Neuron (in vitro differentiated cells): ENCODE results near the gene MPP7.

Experiments
- H2AFZ ChIP-seq: one replicate; pipeline ENCODE4 v1.6.1; 2013; ENCODE audit warnings: low read depth, mild to moderate bottlenecking, inconsistent platforms, low read length, moderate library complexity
- H3K27me3 ChIP-seq: one replicate; pipeline ENCODE4 v1.6.1; 2013; ENCODE audit warnings: low read length; ENCODE audit not compliant: insufficient read depth
- H3K36me3 ChIP-seq: one replicate; pipeline ENCODE4 v1.6.1; 2013; ENCODE audit warnings: low read length; ENCODE audit not compliant: insufficient read depth
- H3K4me1 ChIP-seq: one replicate; pipeline ENCODE4 v1.6.1; 2013; ENCODE audit warnings: low read length; ENCODE audit not compliant: insufficient read depth
- H3K4me3 ChIP-seq: 2 replicates; pipeline ENCODE4 v1.5.1; 2013; ENCODE audit warnings: mild to moderate bottlenecking, low read length, moderate library complexity
- H3K9me3 ChIP-seq: one replicate; pipeline ENCODE4 v1.6.1; 2013; ENCODE audit warnings: low read length

Gene MPP7

DNA sequence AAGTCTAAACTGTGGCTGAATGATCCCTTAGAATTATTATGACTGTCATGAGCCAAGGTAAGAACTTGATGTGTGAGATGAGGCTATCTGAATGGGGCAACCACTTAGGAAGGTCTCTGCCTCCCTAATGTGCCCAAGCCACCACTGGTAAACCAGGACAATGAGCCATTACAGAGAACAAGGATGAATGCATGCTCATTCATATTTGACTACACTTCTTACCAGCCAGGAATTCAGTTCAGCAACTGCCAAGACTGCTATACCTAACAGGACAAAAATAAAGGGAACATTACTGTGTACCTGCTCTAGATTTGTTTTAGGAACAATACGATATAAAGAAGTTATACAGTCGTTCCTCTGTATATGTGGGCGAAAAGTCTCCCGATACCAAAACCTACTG is 23.0 kb downstream of the MPP7 start:
- Histone ChIP-seq H3K36me3 (no peaks in the 10 kb centered on the region), H3K4me3 (no peak overlapping the region), H3K27me3 (no peaks in the 10 kb centered on the region), H3K9me3 (no peaks in the 10 kb centered on the region), H2AFZ (no peak overlapping the region), H3K4me1 (peaks cover 4% of the 10 kb centered on the region)

GRCh38 chr10:28278842-28279241 is 24.0 kb downstream of the MPP7 start:
- Histone ChIP-seq H3K9me3 (no peaks in the 10 kb centered on the region), H3K4me1 (peaks cover 4% of the 10 kb centered on the region), H3K27me3 (no peaks in the 10 kb centered on the region), H3K36me3 (no peaks in the 10 kb centered on the region), H2AFZ (no peak overlapping the region), H3K4me3 (no peak overlapping the region)

DNA sequence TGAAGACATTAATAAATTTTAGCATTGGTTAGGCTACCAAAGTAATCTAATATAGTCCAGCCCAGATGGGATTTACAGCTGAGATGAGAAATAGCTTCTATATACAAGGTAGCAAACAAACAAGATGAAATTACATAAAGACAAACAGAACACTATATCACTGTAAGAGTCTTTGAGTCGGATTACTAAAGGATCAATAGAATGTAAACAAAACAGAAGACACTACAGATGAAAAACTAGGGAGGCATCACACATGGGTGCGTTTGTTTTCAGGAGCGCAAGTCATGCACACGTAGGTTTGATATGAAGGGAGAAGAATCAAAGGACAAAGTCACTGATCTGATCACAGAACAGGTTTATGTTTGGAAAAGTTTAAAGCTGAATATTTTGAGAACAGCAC is 26.5 kb downstream of the MPP7 start:
- Histone ChIP-seq H3K4me1 (no peaks in the 10 kb centered on the region), H3K9me3 (no peaks in the 10 kb centered on the region), H3K27me3 (no peaks in the 10 kb centered on the region), H3K4me3 (no peak overlapping the region), H2AFZ (no peak overlapping the region), H3K36me3 (no peaks in the 10 kb centered on the region)

DNA sequence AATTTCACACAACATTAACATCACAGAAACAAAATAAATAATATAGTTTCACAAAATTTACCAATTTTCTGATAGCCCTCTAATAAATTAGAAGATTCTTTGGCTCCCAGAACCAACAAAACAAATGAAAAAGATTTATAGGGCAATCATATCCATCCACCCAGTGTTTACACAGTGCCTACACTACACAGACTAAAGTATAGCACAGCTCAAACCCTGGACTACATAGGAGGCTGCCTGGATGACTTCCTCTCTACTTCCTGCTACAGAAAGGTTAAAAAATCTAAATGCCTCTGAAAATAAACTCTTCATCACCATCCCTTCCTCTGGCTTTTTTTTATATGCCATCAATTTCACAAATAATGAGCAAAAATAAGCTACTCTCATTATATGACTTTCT is 28.4 kb downstream of the MPP7 start:
- H3K4me1 ChIP-seq = no peaks in the 10 kb centered on the region
- no peaks in the 10 kb centered on the region for H3K36me3 ChIP-seq
- no peak overlapping the region for H2AFZ ChIP-seq
- no peaks in the 10 kb centered on the region for H3K9me3 ChIP-seq
- H3K4me3 ChIP-seq = no peak overlapping the region
- H3K27me3 ChIP-seq = no peaks in the 10 kb centered on the region

DNA sequence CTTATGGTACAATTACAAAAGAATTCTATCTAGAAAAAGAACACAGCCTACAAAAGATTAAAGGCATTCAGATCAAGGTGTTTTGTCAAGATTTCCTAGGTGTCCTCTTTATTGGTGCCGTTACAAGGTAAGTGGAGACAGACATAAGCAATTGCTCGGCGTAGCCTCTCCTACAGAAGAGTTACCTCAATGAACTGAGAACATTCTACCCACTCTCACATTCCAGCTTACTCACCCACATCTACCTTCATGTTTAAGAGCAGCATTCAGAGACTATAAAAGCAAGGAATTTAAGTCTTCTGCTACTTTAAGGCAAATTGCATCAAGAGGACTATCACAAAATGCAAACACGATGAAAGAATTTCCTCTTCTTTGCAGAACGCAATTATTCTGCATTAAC is 29.5 kb downstream of the MPP7 start:
- H3K36me3 ChIP-seq = no peaks in the 10 kb centered on the region
- H2AFZ ChIP-seq = no peak overlapping the region
- H3K4me1 ChIP-seq = no peaks in the 10 kb centered on the region
- H3K4me3 ChIP-seq = no peak overlapping the region
- no peaks in the 10 kb centered on the region for H3K27me3 ChIP-seq
- no peaks in the 10 kb centered on the region for H3K9me3 ChIP-seq

DNA sequence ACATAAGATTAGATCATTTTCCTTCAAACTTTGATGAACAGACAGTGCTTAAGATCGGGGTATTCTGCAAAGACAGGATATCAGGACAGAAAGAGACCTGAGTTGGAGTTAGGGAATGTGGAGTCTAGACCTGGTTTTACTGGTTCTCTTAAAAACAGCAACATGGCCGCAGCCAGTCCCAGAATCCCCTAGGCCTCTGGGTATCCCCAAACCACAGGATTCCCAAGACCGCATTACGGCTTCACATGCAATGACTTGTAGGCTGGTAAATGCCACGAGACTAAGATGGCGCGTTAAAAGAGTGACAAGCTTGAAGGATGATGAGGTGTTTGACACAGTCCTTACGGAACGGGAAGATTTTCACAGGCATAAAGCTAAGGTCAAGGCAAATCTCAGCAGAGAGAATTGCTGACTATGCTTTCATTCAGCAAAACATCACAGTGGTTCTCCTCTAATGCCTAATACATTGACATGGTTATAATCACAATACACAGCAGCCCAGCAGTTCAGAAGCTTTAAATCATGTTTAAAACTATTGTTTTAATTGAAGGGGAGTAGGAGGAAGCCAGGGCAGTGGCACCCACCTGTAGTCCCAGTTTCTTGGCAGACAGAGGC is 32.9 kb downstream of the MPP7 start:
- H3K4me1 ChIP-seq = no peaks in the 10 kb centered on the region
- H3K9me3 ChIP-seq = no peaks in the 10 kb centered on the region
- H3K36me3 ChIP-seq = no peaks in the 10 kb centered on the region
- no peak overlapping the region for H2AFZ ChIP-seq
- H3K27me3 ChIP-seq = no peaks in the 10 kb centered on the region
- H3K4me3 ChIP-seq = no peak overlapping the region

- no peaks in the 10 kb centered on the region for H3K36me3 ChIP-seq
- no peak overlapping the region for H3K4me3 ChIP-seq
- H3K27me3 ChIP-seq = no peaks in the 10 kb centered on the region
- no peaks in the 10 kb centered on the region for H3K4me1 ChIP-seq
- no peak overlapping the region for H2AFZ ChIP-seq
- H3K9me3 ChIP-seq = no peaks in the 10 kb centered on the region
Observed at GRCh38 chr10:28266449-28267224, 36.2 kb downstream of the MPP7 start.

DNA sequence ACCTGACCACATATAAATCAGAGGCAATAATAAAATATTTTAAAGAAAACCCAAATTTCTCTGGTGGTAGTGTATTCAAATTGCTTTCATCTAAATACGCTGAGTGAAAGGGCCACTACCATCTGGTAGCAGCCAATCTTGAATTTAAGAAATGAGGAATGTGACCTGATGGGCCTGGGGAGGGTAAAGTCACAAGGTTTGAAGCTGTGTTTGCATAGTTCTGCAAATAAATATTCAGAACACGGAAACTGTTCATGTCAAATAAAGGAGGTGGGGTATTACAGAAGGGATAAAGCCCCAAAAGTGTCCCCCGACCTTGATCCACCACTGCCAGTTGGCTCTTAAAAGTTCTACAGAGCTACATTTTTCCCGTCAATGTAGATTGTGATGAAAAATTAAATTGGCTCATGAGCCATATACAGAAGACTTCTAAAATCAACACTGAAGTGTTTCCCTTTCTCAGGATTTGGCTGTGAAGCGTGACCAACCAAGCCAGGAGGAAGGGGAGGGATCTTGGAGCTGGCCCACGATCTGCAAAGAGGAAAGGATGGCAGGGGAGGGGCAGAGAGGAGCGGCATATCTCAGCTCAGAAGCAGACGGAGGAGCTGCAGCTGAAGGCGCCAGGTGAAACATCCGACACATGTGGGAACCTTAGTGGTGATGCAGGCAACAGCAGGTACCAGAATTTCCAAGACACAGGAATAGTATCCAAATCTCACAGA is 39.6 kb downstream of the MPP7 start:
- H3K36me3 ChIP-seq = no peaks in the 10 kb centered on the region
- no peak overlapping the region for H2AFZ ChIP-seq
- H3K27me3 ChIP-seq = no peaks in the 10 kb centered on the region
- no peaks in the 10 kb centered on the region for H3K9me3 ChIP-seq
- H3K4me3 ChIP-seq = no peak overlapping the region
- no peaks in the 10 kb centered on the region for H3K4me1 ChIP-seq

DNA sequence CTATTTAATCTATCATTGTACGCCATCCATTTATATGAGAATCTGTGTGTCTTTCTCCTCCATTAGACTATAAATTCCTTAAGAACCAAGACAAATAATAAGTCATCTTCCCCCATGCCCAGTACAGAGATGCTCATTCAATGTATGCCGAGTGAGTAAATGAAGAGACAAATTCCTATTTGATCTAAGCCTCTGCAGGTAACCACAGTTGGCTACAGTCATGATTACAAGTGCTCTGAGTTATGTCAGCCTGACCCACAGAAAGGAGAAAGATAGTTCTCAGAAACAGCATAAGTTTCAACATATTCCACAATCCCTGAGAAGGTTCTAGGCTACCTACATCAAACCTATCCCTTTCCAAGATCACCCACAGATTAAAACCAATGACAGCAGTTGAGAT is 46.1 kb downstream of the MPP7 start:
- Histone ChIP-seq H3K4me3 (no peak overlapping the region), H3K36me3 (no peaks in the 10 kb centered on the region), H3K27me3 (no peaks in the 10 kb centered on the region), H3K9me3 (no peaks in the 10 kb centered on the region), H3K4me1 (no peaks in the 10 kb centered on the region), H2AFZ (no peak overlapping the region)

DNA sequence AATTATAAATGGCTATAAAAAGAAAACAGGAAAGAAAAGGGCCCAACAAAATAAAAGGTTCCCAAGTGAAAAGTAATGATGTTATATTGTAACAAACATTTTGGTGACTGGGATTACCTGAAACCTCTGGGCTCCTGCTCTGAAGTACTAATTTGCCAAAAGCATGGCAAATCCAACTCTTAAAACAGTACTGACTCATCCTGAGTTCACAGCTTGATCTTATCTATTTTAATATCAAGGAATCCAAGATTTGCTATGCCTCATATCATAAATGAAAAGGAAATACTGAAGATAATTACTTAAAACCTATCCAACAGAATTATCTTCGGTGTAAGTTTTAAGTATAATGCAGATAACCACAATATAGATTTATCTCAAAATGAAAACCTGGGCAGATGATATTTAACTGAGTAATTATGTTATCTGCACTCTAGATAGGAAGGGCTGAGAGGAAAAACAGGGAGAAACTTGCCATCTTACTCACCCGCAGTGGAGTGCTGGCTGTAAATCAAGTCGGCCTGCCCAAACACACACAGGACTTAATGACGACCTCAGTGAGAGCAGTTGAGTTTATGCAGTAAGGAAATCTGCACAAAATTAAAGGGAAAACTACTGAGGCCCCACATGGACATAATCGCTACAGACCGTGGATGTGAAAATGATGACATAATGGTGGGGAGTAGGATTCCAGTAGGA is 48.4 kb downstream of the MPP7 start:
- no peaks in the 10 kb centered on the region for H3K9me3 ChIP-seq
- H3K4me1 ChIP-seq = no peaks in the 10 kb centered on the region
- no peak overlapping the region for H2AFZ ChIP-seq
- no peaks in the 10 kb centered on the region for H3K36me3 ChIP-seq
- H3K27me3 ChIP-seq = no peaks in the 10 kb centered on the region
- H3K4me3 ChIP-seq = no peak overlapping the region

DNA sequence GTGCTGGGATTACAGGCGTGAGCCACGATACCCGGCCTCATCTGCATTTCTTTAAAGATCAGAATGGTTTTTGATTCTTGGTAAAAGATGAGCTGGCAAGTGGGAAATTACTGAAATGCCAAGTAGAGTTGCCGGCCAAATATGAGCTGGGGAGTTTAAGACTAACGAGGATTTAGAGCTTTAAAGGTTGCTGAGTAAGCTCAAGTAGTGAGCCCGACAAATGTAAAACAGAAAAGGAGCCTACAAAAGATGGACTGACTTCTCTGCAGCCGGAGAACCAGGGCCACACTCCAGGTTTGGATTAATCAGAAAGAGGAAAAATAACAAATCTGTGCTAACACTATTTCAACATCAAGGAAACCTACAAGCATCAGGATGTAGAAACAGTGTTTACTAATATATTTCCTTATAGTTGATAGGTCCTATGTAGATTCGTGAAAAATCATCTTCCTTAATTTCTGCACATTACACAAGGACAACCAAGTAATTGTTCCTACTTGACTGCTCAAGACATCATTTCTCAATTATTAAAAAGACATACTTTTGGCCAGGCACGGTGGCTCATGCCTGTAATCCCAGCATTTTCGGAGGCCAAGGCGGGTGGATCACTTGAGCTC is 49.6 kb downstream of the MPP7 start:
- Histone ChIP-seq H3K4me3 (no peak overlapping the region), H3K4me1 (no peaks in the 10 kb centered on the region), H3K36me3 (no peaks in the 10 kb centered on the region), H2AFZ (no peak overlapping the region), H3K27me3 (no peaks in the 10 kb centered on the region), H3K9me3 (no peaks in the 10 kb centered on the region)
